Testis (tissue), 3 donors: ENCODE results near the gene TRAK1. TPM values are rescaled to one million over a fixed set of nuclear protein-coding genes. Genes with fewer than 3 reads are reported as not detected.

Experiments
- DNase-seq: peaks from one replicate; pipeline ENCODE4 v3.0.0-alpha.2; 2019
- H3K27ac ChIP-seq, 2 donors: fragments of 200-600 bp; sonication (generic); one replicate each; pipeline ENCODE4 v1.5.1; 2019
- H3K27me3 ChIP-seq: fragments of 200-600 bp; sonication (generic); one replicate; pipeline ENCODE4 v1.5.1; 2019
- H3K36me3 ChIP-seq: fragments of 200-600 bp; sonication (generic); one replicate; pipeline ENCODE4 v1.5.1; 2017; ENCODE audit warnings: low read depth; ENCODE audit errors: missing control alignments
- H3K4me1 ChIP-seq: fragments of 200-600 bp; sonication (generic); one replicate; pipeline ENCODE4 v1.5.1; 2019
- H3K4me3 ChIP-seq, 2 donors: fragments of 200-600 bp; sonication (generic); one replicate each; pipeline ENCODE4 v1.5.1; 2017 to 2019
- H3K9me3 ChIP-seq: fragments of 200-600 bp; sonication (generic); one replicate; pipeline ENCODE4 v1.5.1; 2017
- POLR2A ChIP-seq: fragments of 450-650 bp; IDR thresholded peaks from one replicate; pipeline ENCODE4 v1.6.1; 2017; ENCODE audit warnings: antibody characterized with exemption, mild to moderate bottlenecking, moderate library complexity
- WGBS, 2 donors: methylation state at CpG; one replicate each; pipeline ENCODE4 v1.1.5; 2018; 5-methylcytosine and 5-hydroxymethylcytosine counted together
- intact Hi-C: fragments of 100-400 bp; cut with DNase I; formaldehyde crosslinking; loops from one replicate; pipeline ENCODE4 v1.15.1; 2023; ENCODE audit warnings: low total_unique reads
- polyA plus RNA-seq: library from polyadenylated mRNA; stranded (reverse); fragments of 350-450 nt; fragmentation: Illumina TruSeq; extraction: RNeasy Lipid Tissue Mini Kit (QIAGEN cat#74804); gene quantifications from one replicate; pipeline ENCODE4 v1.2.3, GENCODE V29; 2014; ENCODE audit warnings: low read depth, low replicate concordance; ENCODE audit not compliant: insufficient read depth
- total RNA-seq, 2 donors: library from RNA; depleted of rRNA; stranded (reverse); fragments of >200 nt; gene quantifications; one replicate each; pipeline ENCODE4 v1.2.3, GENCODE V29; 2016
- TF ChIP-seq, protein P1 (sequence below), 3 experiments: fragments of 450-650 bp in 2 of 3; fragments of 200-600 bp in 1 of 3; sonication (generic) in 1 of 3; IDR thresholded peaks; one replicate each; pipeline ENCODE4 v1.5.1; 2016 to 2019; ENCODE audit warnings: antibody characterized with exemption in 3 of 3, mild to moderate bottlenecking in 2 of 3, moderate library complexity in 1 of 3

The TRAK1 gene
- total and polyA plus RNA-seq, 3 donors from 2014 or later, result 32.0 to 95.9 (median 94.1) TPM

DNA sequence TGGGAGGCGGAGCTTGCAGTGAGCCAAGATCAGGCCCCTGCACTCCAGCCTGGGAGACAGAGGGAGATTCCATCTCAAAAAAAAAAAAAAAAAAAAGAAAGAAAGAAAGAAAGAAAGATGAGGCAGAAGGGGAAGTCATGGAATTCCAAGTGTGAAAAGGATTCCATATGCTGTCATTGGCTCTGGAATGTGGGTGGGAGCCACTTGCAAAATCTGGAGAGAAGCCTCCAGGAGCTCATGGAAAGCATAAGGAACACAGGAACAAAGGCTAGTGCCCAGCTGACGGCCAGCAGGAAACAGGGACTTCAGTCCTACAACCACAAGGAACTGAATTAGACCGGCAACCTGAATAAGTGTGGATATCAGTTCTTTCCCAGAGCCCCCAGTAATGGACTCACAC lies 12.5 kb upstream of the TRAK1 start:
- no peak overlapping the region for H3K27ac ChIP-seq
- H3K36me3 ChIP-seq, result no peaks in the 10 kb centered on the region
- H3K4me3 ChIP-seq, result no peak overlapping the region
- intact Hi-C loops, result no loop called here
- WGBS, 2 donors, result 85 to 98% methylated on average over 3 of the region's 3 CpGs
- H3K4me1 ChIP-seq, result peaks cover 16% of the 10 kb centered on the region
- H3K27me3 ChIP-seq, result no peaks in the 10 kb centered on the region
- no peaks in the 10 kb centered on the region for H3K9me3 ChIP-seq
- no peak for DNase-seq
- TF ChIP-seq, protein P1, sequence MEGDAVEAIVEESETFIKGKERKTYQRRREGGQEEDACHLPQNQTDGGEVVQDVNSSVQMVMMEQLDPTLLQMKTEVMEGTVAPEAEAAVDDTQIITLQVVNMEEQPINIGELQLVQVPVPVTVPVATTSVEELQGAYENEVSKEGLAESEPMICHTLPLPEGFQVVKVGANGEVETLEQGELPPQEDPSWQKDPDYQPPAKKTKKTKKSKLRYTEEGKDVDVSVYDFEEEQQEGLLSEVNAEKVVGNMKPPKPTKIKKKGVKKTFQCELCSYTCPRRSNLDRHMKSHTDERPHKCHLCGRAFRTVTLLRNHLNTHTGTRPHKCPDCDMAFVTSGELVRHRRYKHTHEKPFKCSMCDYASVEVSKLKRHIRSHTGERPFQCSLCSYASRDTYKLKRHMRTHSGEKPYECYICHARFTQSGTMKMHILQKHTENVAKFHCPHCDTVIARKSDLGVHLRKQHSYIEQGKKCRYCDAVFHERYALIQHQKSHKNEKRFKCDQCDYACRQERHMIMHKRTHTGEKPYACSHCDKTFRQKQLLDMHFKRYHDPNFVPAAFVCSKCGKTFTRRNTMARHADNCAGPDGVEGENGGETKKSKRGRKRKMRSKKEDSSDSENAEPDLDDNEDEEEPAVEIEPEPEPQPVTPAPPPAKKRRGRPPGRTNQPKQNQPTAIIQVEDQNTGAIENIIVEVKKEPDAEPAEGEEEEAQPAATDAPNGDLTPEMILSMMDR (IDR thresholded peaks at IDR 0.05), result no peak
- TF ChIP-seq POLR2A, result no peak

DNA sequence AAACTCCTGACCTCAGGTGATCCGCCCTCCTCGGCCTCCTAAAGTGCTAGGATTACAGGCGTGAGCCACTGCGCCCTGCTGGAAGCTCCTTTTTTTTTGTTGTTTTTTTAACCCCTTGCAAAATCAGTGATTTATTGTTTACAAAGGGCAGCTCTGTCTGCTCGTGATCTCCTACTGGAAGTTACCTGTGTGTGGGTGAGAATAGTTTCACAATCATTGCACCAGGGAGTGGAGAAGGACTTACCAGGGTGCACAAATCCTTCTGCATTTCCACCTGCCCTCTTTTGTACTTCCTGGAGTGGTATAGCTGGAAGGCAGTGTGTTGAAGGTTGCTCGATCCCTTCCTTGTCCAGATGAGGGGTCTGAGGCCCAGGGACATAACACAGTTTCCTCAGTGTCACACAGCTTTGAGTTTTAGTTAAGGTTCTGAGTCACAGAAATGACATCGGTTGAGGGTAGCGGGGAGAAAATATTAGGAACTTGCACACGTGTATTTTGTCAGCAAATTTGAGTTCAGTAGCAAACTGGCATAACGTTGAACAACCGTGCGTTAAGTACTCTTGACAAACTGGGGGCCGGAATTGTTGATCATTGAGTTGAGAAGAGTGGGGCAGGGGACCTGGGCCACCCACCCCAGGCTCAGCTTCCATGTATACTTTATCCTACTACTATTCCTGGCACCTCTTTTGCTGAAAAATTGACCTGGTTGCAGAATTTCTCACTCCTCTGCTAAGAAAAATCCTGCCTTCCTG lies 11.3 kb upstream of the TRAK1 start:
- TF ChIP-seq, protein P1 (IDR thresholded peaks at IDR 0.05), result no peak
- TF ChIP-seq POLR2A, result no peak
- no peak overlapping the region for H3K4me3 ChIP-seq
- H3K36me3 ChIP-seq, result no peaks in the 10 kb centered on the region
- 82 to 83% methylated on average over 13 of the region's 13 CpGs for WGBS, 2 donors
- intact Hi-C loops, result no loop called here
- H3K27ac ChIP-seq, result peak overlapping the region in 1 of 2 donors; percentile 21
- no peak for DNase-seq
- H3K4me1 ChIP-seq, result peaks cover 11% of the 10 kb centered on the region
- no peaks in the 10 kb centered on the region for H3K9me3 ChIP-seq
- no peaks in the 10 kb centered on the region for H3K27me3 ChIP-seq

DNA sequence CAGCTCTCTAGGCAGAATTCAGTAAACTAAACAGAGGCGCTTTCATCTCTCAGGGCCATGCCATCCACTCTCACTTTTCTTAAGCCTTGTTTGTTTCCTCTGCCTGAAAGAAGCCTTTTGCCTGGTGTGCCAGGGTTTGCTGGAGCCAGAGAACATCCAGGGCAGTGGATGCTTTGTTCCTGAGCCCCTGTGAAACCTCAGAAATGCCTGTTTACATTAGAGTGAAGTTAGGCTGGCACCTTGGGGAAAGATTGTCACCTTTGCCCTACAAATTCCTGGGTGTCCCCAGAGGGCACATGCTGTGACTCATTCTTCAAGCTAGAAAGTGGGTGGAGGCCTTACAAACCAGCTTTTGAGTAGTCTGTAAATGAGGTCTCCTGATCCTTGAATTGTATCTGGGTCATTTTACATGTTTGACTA lies 10.7 kb upstream of the TRAK1 start:
- intact Hi-C loops, result no loop called here

DNA sequence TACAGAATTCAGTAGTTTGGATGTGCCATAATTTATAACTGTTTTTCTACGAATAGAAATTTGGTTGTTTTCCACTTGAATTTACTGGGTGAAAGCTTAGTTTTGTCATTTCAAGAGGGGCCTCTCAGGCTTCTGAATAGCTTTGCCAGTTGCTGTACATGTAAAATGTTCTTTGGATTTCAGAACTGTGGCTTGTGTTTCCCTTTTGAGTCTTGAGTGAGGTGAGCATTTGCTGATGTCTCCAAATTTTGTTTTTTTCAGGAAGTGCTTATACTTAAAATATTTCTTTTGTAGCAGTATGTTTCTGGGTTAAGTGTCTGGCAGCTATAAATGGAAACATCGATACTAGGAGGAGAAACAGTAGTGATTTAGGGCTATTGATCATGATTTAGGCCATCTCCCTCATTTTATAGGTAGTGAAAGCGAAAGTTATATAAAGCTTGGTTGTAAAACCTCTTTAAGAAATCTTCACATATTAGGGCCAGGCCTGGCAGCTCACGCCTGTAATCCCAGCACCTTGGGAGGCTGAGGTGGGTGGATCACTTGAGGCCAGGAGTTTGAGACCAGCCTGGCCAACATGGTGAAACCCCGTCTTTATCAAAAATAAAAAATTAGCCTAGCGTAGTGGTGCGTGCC lies 9.2 kb upstream of the TRAK1 start:
- Histone ChIP-seq H3K27me3 (no peaks in the 10 kb centered on the region), H3K9me3 (no peaks in the 10 kb centered on the region), H3K4me3 (no peak overlapping the region), H3K4me1 (peaks cover 11% of the 10 kb centered on the region), H3K36me3 (no peaks in the 10 kb centered on the region), H3K27ac (no peak overlapping the region)
- DNase-seq, result no peak
- intact Hi-C loops, result no loop called here
- WGBS, 2 donors, result 79 to 80% methylated on average over 7 of the region's 7 CpGs
- TF ChIP-seq, protein P1 (IDR thresholded peaks at IDR 0.05), result no peak
- TF ChIP-seq POLR2A, result no peak

More for the DNA sequence above, 10.7 kb upstream of the TRAK1 start:
- Histone ChIP-seq H3K27me3 (no peaks in the 10 kb centered on the region), H3K27ac (peak overlapping the region in 1 of 2 donors; percentile 21), H3K4me3 (no peak overlapping the region), H3K36me3 (no peaks in the 10 kb centered on the region), H3K4me1 (peaks cover 11% of the 10 kb centered on the region), H3K9me3 (no peaks in the 10 kb centered on the region)
- DNase-seq, result no peak
- TF ChIP-seq POLR2A, result no peak
- TF ChIP-seq, protein P1 (IDR thresholded peaks at IDR 0.05), result no peak
- WGBS, 2 donors, result 55 to 85% methylated on average over 1 of the region's 1 CpG
